T-helper 1 cell treated with Interleukin-12 subunit alpha and Interleukin-12 subunit beta and Interleukin-4 antibody, amounts not matched to agents 30 ng/mL and 1 ng/mL, for 36 hours (primary cell): ENCODE measurements around the gene ME3. TPM values are rescaled to one million over a fixed set of nuclear protein-coding genes. Genes with fewer than 3 reads are reported as not detected.

ENCODE experiments used
- intact Hi-C: fragments of 100-400 bp; cut with micrococcal nuclease; formaldehyde crosslinking; loops from one replicate; pipeline ENCODE4 v1.15.1; 2024
- total RNA-seq: library from RNA; stranded (reverse); gene quantifications from 2 replicates; pipeline ENCODE4 v1.2.3, GENCODE V29; 2022

The ME3 gene
- total RNA-seq, 1 donor from 2014 or later: 4.9 TPM

DNA sequence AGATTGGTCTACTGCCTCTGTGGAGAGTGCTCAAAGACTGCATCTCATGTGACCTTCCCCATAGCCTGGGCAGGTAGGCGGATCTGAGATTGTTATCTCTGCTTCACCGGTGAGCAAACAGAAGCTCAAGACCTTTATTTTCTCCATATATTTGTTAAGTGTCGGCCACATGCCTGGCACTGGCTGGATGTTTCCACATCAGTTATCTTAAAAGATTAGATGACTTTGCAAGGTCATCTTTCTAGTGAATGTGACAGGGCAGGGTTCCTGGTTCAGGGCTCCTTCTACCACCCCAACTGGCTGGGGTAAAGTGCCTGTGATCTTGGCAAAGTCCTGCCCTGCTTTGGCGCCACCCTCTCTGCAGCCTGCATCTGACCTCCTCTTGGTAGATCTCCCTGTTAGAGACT is 172.7 kb downstream of the ME3 start:
- intact Hi-C loops: no loop called here

DNA sequence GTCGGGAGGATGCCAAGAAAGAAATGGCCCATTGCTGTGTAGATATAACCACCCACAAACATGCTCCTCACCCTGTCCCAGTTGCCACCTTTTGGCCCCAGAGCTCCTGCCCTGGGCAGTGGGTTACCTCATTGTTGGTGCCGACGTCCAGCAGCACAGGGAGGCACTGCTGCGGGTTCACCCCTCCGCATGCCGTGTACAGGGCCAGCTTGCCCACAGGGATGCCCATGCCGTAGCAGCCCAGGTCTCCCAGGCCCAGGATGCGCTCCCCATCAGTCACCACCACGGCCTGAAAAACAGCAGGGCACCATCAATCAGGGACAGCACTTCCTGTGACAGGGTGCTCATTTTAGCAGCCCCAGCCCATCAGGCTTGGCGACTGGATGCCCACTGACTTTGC is 174.6 kb downstream of the ME3 start:
- intact Hi-C loops: no loop called here

DNA sequence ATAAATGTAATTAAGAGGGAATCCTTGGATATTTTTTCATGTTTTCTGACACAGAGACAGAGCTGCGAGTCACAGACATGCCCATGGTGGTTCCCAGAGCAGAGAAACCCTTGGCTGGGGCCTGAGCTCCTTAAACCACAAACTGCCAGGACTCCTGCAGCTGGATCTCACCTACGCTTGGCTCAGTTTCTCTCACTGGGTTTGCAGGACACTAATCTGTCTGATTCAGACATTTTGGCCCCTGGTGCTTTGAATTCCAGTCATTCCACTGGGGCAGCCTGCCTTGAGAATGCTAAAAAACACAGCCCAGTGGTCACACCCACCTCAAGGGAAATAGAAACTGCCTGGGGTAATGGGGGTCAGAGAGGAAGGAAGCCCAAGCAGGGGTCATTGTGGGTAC is 175.1 kb downstream of the ME3 start:
- intact Hi-C loops: no loop called here

DNA sequence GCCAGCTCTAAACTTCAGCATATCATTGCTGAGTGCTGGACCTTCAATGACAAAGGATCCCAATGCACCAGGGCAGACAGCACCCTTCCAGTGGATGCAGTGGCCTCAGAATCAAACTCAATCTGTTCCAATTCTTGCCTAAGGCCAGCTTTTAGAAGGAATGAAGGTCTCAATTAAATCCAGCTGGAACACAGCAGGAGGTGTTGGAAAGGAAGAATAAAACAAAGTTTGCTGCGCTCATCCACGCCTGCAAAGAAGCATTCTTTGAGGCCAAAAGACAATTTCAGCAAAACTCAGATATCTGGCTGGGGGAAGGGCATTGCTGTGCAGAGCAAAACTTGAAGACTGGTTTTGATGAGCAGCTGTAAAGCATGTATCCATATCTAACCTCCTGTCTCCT is 177.1 kb downstream of the ME3 start:
- intact Hi-C loops: no loop called here

DNA sequence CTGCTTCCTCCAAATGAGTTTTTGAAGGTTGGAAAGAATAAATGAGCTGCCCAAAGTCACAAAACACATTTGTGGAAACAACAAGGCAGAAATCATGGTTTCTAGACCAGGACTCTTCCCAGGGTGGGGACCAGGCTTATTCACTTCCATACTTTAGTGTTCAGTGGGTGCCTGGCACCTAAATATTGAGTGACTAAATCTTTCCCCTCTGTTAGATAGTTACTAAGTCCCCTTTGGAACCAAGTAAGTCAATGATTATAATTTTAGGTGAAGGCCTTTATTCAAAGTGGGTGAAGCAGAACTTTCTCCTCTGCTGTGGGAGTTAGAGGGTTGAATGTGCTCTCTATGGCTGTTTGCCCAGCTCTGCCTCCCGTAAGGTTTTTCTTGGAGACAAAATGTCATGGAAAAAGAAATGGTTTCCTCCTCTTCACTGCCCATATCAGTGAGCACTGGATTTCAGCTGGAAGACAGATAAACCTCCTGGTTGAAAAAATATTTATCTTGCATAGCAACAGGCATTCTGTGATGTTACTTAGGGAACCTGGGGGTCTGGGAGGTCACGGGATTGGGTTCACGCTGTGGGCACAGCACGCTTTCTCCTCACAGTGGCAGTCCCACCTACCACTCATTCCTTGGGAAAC is 179.9 kb downstream of the ME3 start:
- intact Hi-C loops: no loop called here

DNA sequence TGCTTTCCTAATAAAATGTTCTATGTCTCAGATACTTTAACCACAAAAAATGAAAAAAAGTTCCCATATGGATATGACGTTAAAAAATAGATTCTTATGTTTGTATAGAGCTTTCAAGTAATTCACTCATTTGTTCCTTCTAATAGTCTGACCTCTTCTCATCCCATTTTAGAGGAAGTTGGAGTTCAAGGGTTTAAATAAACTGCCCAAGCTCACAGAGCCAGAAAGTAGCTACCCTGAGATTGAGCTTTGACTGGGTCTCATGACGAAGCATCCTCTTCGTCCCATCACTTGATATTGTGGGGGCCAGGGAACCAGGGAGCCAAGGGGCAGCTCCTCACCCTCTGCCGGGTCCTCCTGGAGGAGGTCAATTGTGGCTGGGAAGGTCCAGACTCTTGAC is 181.4 kb downstream of the ME3 start:
- intact Hi-C loops: no loop called here

DNA sequence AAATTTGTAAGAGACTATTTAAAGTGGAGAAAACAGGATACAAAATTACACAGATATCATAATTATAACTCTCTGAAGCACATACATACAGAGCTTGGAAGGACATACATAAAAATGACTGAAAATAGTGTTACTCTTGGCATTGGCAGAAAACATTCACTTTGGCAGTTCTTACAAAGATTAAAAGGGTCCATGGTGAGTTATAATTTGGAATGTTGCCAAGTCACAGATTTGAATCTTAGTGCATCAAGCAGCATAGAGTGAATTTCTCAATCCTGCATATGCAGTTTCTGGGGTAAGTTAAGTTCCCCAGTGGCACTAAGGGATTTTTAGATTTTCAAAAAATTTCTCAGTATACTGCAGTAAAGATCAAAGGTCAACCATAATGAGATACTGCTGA is 181.8 kb downstream of the ME3 start:
- intact Hi-C loops: no loop called here

DNA sequence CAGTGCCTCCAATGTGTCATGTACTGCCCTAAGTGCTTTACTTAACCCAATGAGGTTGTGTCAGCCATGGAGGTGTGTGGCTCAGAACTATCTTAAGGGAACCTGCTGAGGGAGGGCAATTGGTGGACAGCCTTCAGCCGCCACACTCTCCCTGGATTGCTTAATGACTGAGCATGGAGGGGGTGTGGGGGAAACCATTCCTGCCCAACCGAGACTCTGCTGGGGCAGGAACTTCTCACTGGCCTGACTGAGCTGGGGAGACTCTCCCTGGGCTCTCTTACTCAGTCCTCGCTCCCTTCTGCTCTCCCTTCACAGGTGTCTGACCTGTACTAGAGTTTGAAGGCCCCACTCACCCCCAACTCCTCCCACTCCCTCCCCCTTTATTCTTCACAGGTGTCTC is 183.0 kb downstream of the ME3 start:
- intact Hi-C loops: no loop called here

DNA sequence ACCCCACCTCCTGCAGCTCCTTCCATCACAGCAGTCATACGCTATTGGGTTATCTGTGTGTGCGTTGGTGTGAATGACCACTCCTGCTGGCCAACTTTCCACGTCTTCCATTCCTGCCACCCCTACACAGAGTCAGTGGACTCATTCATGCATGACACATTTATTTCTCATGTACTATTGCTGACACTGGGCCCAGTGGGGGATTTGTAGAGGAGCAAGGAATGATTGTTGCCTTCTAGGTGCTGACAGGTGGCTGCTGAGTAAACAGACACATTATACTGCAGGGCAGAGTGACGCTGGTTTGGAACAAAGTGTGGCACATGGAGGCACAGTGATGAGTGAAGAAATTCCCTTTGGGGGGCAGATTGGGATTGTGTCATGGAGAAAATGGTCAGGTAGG is 183.9 kb downstream of the ME3 start:
- intact Hi-C loops: no loop called here

DNA sequence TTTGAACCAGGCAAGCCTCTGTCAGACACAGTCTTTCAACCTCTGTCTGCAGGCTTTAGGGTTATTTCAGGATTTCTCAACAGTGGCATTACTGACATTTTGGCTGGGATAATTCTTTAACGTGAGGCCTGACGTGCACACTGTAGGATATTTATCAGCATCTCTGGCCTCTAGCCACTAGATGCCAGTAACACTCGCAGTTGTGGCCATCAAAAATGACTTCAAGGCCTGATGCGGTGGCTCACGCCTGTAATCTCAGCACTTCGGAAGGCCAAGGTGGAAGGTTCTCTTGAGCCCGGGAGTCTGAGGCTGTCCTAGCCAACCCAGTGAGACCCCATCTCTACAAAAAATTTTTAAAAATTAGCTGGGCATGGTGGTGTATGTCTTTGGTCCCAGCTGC is 184.7 kb downstream of the ME3 start:
- intact Hi-C loops: no loop called here

DNA sequence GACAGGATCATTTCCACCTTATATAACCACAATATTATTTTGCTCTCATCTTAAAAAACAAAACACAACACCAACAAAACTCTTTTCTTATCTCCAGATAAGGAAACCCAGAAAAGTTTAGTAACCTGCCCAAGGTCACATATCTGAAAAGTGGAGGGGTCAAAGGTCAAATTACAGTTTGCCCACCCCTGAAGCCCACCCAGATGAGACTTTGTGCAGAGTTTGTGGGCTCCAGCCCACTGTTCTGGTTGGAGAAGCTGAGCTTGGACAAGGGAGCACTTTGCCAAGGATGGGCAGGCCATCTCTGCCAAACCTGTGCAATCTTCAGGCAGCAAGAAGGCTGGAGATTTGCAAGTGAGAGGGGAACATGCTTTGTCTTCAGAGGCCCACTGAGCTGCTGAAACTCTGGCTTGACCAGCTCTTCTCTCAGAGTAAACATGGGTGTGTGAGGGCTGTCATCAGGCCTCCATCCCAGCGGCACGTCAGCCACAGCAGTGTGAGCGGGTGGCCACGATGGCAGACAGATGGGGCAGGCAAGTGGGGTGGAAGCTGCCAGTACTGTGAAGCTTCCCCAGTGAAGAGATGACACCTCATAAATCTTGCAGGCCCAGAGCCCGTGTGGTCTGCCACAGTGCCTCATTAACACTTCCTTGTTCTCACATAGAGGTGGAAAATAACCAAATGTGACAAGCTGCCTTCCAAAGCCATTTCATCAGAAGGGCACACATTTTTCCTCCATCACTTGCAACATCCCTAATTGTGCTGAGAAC is 186.0 kb downstream of the ME3 start:
- intact Hi-C loops: no loop called here

DNA sequence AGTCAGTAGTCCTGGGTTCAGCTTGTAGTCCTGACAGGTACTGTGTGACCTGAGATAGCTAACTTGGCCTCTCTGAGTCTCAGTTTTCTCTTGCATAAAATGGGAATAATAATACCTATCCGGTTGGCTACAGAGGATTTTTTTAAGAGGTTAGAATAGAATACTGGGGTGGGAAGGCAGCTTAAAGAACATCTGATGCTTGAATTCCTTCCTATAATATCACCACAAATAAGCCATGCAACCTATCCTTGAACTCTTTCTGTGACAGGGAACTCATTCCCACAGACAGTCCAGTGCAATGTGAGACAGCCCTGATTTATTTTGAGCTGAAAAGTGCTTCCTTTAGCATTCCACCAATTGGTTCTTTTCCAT is 187.6 kb downstream of the ME3 start:
- intact Hi-C loops: no loop called here

DNA sequence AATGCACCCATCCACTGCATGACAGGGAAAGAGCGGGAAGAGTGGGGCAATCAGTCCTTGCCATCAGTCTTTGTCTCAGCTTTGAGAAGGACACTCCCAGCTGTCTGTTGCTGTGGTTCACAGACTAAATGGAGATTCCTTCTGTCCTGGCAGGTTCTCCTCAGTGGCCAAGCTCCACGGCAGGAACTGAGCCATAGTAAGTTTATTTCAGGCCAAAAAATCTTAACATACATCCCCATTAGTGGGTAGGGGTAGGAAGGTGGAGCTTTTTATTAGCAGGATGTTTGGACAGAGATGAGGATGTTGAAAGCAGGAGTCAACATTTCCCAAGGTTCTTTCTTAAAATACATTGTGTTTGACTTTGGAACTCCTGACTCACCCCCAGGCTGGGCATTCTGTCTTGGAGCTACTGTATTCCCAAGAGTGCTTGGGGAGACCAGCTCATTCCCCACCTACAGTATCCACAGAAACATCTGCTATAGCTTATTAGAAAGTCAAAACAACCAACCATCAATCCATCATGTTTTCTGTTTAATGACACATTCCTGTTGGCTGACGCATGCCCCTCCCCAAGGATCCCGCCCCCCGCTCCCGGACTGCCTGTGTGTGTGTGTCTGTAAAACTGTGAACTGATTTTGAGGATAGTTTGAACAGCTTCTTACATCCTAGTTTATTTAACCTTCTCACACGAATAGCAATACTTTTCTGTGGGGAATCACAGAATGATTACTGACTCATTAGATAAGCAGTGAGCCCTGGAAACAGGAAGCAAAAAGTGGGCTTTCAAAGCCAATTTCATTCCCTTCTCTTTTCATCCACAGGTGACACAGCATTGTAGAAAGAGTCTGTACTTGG is 188.2 kb downstream of the ME3 start:
- intact Hi-C loops: no loop called here

DNA sequence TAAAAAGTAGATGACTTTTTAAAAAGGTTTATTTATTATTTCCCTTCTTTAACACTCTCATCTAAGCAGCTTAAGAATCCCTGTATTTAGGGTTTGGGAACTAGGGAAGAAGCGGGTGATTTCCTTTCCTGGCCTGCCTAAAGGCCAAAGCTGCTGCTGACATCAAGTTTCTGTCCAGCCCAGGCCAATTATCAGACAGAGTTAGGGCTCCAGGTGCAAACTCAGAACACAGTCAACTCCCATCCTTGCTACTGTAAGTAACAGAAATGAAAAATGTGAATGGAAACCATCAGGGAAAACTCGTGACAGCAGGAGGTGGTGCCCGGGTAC is 188.8 kb downstream of the ME3 start:
- intact Hi-C loops: no loop called here

DNA sequence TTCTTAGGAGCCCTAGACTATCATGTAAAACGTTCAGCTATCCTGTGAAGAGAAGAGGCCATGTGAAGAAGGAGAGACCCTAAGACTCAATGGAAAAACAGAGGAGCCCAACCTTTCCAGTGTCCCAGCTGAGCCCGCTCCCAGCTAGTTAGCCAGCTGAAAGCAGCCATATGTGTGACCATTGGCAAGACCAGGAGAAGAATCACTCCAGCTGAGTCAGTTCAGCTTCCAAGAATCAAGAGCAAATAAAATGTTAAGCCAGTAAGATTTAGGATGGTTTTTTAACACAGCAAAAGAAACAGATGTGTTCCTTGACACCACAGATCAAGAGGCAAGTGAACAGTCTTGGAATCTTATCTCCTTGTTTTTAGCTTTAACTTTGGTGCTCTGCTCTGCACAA is 189.7 kb downstream of the ME3 start:
- intact Hi-C loops: no loop called here

DNA sequence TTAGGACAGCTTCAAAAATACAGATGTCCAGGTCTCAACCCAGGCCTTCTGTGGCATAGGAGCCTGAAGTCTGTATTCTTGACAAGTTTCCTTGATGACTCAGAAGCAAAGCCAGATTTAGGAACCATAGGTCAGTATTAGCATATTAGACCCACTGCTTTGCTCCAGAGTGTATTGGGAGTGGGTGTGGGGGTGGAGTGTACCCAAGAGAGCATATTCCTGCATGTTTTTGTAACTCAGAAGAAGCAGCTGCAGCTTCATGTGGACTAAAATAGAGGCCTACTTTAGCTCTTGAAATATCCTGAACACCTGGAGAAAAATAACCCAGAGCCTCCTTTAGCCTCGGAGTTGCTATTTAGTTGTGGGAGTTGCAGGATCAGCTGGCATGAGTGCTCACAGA is 191.0 kb downstream of the ME3 start:
- intact Hi-C loops: no loop called here

DNA sequence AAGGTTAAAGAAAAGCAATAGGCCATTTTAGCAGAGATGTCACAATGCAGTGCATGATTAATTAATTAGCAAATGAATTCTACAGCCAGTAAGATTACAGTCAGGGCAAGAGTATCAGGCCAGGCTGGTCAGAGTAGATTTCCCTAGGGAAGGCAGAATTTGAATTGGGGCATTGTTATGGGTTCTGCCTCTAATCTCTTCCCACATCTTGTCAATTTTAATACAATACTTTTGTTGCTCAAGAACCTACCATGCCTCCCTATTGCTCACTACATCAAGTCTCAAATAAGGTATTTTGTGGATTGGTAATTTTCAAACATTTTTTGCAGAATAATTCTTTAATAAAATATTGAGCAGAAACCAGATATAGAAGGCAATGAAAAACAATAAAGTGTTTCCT is 194.1 kb downstream of the ME3 start:
- intact Hi-C loops: no loop called here

DNA sequence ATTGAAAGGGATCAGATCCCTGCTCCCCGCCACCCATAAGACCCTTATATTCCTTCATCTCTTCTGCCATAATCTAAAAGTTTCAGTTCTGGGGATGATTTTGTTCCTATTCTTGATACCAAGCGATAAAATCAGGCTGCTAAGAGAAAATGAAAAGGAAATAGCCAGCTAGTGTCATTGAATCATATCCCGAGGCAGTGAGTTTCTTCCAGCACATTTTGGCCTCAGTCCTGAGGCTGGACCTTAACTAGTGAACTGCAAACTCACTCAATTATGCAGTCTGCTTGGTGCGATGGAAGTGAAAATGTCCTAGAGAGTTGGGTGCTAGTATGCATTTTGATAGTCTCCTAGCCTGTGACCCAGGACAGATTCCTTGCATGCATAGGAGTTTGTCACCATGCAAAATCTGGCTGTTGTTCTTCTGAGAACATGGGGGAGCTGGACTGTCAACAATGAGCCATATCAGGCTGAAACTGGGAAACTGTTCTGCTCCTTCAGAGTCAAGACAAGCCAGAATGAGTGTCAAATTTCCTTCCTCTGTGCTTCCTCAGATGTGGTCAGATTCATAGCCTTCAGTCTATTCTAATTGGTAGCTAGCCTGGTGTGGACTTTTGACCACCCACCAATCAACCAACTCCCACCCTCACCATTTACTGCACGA is 194.8 kb downstream of the ME3 start:
- intact Hi-C loops: no loop called here

DNA sequence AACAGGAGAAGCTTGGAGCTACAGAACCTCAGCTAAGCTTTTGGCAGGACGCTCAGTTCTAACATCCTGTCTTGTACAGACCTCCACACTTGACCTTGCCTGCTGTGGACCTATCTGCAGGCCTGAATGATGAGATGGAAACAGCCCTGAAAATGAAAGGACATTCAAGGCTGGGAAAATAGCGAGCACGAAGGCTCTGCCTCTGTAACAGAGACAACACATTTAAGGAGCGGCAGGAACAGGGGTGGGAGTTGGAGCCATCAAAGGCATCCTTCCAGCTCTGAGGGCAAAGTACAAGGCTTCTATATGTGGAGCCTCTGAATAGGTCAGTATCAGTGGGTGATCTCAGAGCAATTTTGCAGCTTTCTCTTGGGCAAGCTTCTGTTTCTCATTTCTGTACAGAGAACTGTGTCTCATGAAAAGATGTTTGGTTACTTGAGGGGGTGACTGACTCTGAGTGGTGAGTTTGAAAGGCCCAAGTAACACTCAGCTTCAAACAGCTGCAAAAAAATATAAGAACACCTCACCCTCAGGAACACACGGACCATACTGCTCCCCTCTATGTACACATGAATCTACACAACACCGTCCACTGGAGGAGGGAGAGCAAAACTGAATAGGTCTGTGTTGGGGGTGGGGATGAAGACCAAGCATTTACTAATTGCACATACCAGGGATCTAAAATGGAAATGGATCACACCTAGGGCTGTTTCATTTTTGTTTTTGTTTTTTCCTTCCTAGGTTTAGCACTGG is 196.1 kb downstream of the ME3 start:
- intact Hi-C loops: no loop called here

DNA sequence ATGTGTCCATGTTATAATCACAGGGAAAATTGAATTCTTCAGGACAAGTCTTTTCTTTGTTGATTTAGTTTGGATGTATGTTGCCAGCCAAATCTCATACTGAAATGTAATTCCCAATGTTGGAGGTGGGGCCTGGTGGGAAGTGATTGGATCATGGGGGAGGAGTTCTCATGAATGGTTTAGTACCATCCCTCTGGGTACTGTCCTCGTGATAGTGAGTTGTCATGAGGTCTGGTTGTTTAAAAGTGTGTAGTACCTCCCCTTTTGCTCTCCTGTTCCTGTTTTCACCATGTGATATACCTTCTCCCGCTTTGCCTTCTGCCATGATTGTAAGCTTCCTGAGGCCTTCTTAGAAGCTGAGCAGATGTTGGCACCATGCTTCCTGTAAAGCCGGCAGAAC is 197.4 kb downstream of the ME3 start:
- intact Hi-C loops: no loop called here
